ENCODE measurements around the gene GZMM. TPM values are rescaled to one million over a fixed set of nuclear protein-coding genes. Genes with fewer than 3 reads are reported as not detected.

The GZMM gene
- total RNA-seq, 2 donors from 2014 or later = 0.54 TPM; not detected in 1

GRCh38 chr19:498977-499623, 44.8 kb upstream of the GZMM start:
- no peak for TF ChIP-seq CTCF (IDR thresholded peaks at IDR 0.05)
- H3K36me3 ChIP-seq = no peaks in the 10 kb centered on the region
- H3K4me1 ChIP-seq (ENCODE audit: control insufficient read depth in 1 of 2, low read depth in 2 of 2) = peaks cover 0 to 8% of the 10 kb centered on the region in 2 donors
- no peak overlapping the region for H3K4me3 ChIP-seq
- H3K9me3 ChIP-seq = no peaks in the 10 kb centered on the region
- DNase-seq (ENCODE audit: low spot score) (no peak), ATAC-seq (ENCODE audit: insufficient number of reproducible peaks, low FRiP score, low read depth) (no peak)
- no peak overlapping the region for H3K27ac ChIP-seq
- H3K27me3 ChIP-seq (replicated peaks; ENCODE audit: insufficient read depth) = peaks cover 6% of the 10 kb centered on the region

- TF ChIP-seq CTCF (IDR thresholded peaks at IDR 0.05) = no peak
- Histone ChIP-seq H3K4me3 (no peak overlapping the region), H3K4me1 (ENCODE audit: control insufficient read depth in 1 of 2, low read depth in 2 of 2) (peaks cover 3 to 15% of the 10 kb centered on the region in 2 donors), H3K27me3 (replicated peaks; ENCODE audit: insufficient read depth) (peaks cover 6% of the 10 kb centered on the region), H3K27ac (no peak overlapping the region), H3K9me3 (no peaks in the 10 kb centered on the region), H3K36me3 (no peaks in the 10 kb centered on the region)
- no peak for DNase-seq (ENCODE audit: low spot score)
- ATAC-seq (ENCODE audit: insufficient number of reproducible peaks, low FRiP score, low read depth) = no peak
Observed at GRCh38 chr19:501646-502045, 42.2 kb upstream of the GZMM start.

- Histone ChIP-seq H3K36me3 (no peaks in the 10 kb centered on the region), H3K4me3 (no peak overlapping the region), H3K9me3 (no peaks in the 10 kb centered on the region), H3K4me1 (ENCODE audit: control insufficient read depth in 1 of 2, low read depth in 2 of 2) (peaks cover 10 to 18% of the 10 kb centered on the region in 2 donors), H3K27me3 (replicated peaks; ENCODE audit: insufficient read depth) (no peaks in the 10 kb centered on the region), H3K27ac (no peak overlapping the region)
- ATAC-seq (ENCODE audit: insufficient number of reproducible peaks, low FRiP score, low read depth) = no peak
- TF ChIP-seq CTCF (IDR thresholded peaks at IDR 0.05) = no peak
- no peak for DNase-seq (ENCODE audit: low spot score)
Observed at GRCh38 chr19:504616-505015, 39.2 kb upstream of the GZMM start.

GRCh38 chr19:506404-507285, 37.2 kb upstream of the GZMM start:
- H3K36me3 ChIP-seq = no peaks in the 10 kb centered on the region
- peak overlapping the region; percentile 96 for H3K27ac ChIP-seq
- H3K27me3 ChIP-seq (replicated peaks; ENCODE audit: insufficient read depth) = no peaks in the 10 kb centered on the region
- no peaks in the 10 kb centered on the region for H3K9me3 ChIP-seq
- DNase-seq (ENCODE audit: low spot score) (peak; percentile 99), ATAC-seq (ENCODE audit: insufficient number of reproducible peaks, low FRiP score, low read depth) (peak; percentile 98)
- H3K4me1 ChIP-seq (ENCODE audit: control insufficient read depth in 1 of 2, low read depth in 2 of 2) = peaks cover 10 to 18% of the 10 kb centered on the region in 2 donors
- H3K4me3 ChIP-seq = peak overlapping the region; percentile 96
- peak; percentile 94 for TF ChIP-seq CTCF (IDR thresholded peaks at IDR 0.05)
